Ovary (tissue), 3 donors: ENCODE results near the gene ALOX12.

ENCODE experiments used
- EP300 ChIP-seq: sonication (generic); formaldehyde crosslinking; IDR thresholded peaks from one replicate; pipeline ENCODE4 v1.6.1; 2017; ENCODE audit warnings: antibody characterized with exemption
- POLR2A ChIP-seq: fragments of 450-650 bp; IDR thresholded peaks from one replicate; pipeline ENCODE4 v1.6.1; 2017; ENCODE audit warnings: antibody characterized with exemption, mild to moderate bottlenecking, moderate library complexity
- TF ChIP-seq, protein P1 (sequence below), 3 donors: fragments of 450-650 bp in 2 of 3; fragments of 200-600 bp in 1 of 3; IDR thresholded peaks; one replicate each; pipeline versions ENCODE4 v1.5.1 to v1.8.0; 2016 to 2022; ENCODE audit warnings: antibody characterized with exemption in 3 of 3, mild to moderate bottlenecking in 1 of 3
- donor health status: DM: no; HTN: no; CAD: no.

DNA sequence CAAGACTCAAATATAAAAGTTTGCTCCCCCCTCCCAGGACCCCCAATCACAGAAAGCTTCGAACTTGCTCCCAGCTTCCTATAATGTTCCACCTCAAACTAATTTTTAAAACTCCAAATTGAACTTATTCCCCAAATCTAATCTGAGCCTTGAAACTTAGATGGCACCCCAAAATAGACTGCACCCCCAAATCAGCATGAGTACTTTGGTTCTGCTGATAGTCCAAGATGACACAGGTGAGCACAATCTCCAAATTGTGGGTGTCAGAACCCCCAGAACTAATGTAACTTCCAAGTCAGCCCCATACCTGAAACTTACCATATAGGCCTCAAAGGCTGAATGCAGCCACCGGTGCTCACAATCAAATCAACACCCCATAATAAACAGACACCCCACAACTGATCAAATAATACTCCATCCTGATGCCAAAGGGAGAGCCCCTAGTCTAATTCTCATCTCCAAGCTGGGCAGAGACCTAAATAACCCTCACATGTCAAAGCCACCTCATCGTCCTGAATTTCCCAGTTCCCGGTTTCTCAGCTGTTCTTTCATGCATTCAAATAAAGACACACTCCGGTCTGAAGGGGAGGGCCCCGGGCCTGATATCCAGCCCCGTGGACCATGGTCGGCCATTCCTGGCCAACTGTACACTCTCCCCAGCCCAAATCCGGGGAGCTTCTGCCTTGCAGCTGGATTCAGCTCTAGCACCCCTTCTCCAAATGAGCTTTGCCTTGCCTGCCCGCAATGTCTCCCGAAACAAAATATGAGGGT, 25.2 kb downstream of the ALOX12 start:
- TF ChIP-seq, protein P1, sequence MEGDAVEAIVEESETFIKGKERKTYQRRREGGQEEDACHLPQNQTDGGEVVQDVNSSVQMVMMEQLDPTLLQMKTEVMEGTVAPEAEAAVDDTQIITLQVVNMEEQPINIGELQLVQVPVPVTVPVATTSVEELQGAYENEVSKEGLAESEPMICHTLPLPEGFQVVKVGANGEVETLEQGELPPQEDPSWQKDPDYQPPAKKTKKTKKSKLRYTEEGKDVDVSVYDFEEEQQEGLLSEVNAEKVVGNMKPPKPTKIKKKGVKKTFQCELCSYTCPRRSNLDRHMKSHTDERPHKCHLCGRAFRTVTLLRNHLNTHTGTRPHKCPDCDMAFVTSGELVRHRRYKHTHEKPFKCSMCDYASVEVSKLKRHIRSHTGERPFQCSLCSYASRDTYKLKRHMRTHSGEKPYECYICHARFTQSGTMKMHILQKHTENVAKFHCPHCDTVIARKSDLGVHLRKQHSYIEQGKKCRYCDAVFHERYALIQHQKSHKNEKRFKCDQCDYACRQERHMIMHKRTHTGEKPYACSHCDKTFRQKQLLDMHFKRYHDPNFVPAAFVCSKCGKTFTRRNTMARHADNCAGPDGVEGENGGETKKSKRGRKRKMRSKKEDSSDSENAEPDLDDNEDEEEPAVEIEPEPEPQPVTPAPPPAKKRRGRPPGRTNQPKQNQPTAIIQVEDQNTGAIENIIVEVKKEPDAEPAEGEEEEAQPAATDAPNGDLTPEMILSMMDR (IDR thresholded peaks at IDR 0.05) = no peak
- TF ChIP-seq EP300 (no peak), POLR2A (no peak)
